GM18498 (cell line): ENCODE data around the gene LDB3.
A peak's percentile ranks its signal among the peaks of the same experiment; 100 is the strongest.

Source experiments
- ATAC-seq: cut with Tn5 transposase; IDR thresholded peaks from one replicate; pipeline ENCODE4 v1.9.1; 2021; ENCODE audit warnings: mild to moderate bottlenecking, moderate library complexity; ENCODE audit not compliant: unreplicated experiment

LDB3 gene

GRCh38 chr10:86703176-86703575 lies 34.9 kb downstream of the LDB3 start:
- no peak for ATAC-seq

GRCh38 chr10:86705139-86705538 lies 36.8 kb downstream of the LDB3 start:
- ATAC-seq, result no peak

GRCh38 chr10:86705905-86706304 lies 37.6 kb downstream of the LDB3 start:
- no peak for ATAC-seq

- ATAC-seq, result no peak
Measured at GRCh38 chr10:86706401-86706841, 38.1 kb downstream of the LDB3 start.

GRCh38 chr10:86706977-86707376 lies 38.7 kb downstream of the LDB3 start:
- ATAC-seq, result no peak

- no peak for ATAC-seq
Measured at GRCh38 chr10:86707505-86707904, 39.2 kb downstream of the LDB3 start.

GRCh38 chr10:86708068-86708782 lies 39.9 kb downstream of the LDB3 start:
- no peak for ATAC-seq

GRCh38 chr10:86708783-86709380 lies 40.6 kb downstream of the LDB3 start:
- ATAC-seq, result no peak

GRCh38 chr10:86709396-86710185 lies 41.3 kb downstream of the LDB3 start:
- ATAC-seq, result no peak

- ATAC-seq, result peak; percentile 87
Measured at GRCh38 chr10:86710987-86711512, 42.7 kb downstream of the LDB3 start.

- peak; percentile 60 for ATAC-seq
Measured at GRCh38 chr10:86711513-86712316, 43.4 kb downstream of the LDB3 start.

- ATAC-seq, result peak; percentile 18
Measured at GRCh38 chr10:86712317-86712707, 44.0 kb downstream of the LDB3 start.

GRCh38 chr10:86715156-86715795 lies 47.0 kb downstream of the LDB3 start:
- ATAC-seq, result no peak

GRCh38 chr10:86715836-86716235 lies 47.5 kb downstream of the LDB3 start:
- ATAC-seq, result no peak

GRCh38 chr10:86716466-86716865 lies 48.2 kb downstream of the LDB3 start:
- no peak for ATAC-seq

- ATAC-seq, result no peak
Measured at GRCh38 chr10:86718556-86718955, 50.2 kb downstream of the LDB3 start.

- ATAC-seq, result no peak
Measured at GRCh38 chr10:86721232-86721631, 52.9 kb downstream of the LDB3 start.

- no peak for ATAC-seq
Measured at GRCh38 chr10:86723009-86723408, 54.7 kb downstream of the LDB3 start.

GRCh38 chr10:86724445-86724844 lies 56.1 kb downstream of the LDB3 start:
- ATAC-seq, result no peak

- ATAC-seq, result no peak
Measured at GRCh38 chr10:86725980-86726676, 57.8 kb downstream of the LDB3 start.
